PC-3 (cell line): Measurements from ENCODE around the gene OR2B3. TPM values are rescaled to one million over a fixed set of nuclear protein-coding genes. Genes with fewer than 3 reads are reported as not detected.

Source experiments
- ATAC-seq: fragments of 200-7000 bp; cut with Tn5 transposase; 2 replicates; pipeline ENCODE4 v1.9.1; 2020; ENCODE audit warnings: mild to moderate bottlenecking, moderate library complexity
- BruUV-seq: library from RNA; stranded (reverse); fragments of 400-500 nt; replicated peaks from 2 replicates; lab custom pipeline; 2021; lab: Mats Ljungman, UMichigan
- CTCF ChIA-PET: fragments of 300-600 bp; sonication (Branson Sonifier 250); formaldehyde crosslinking; loops from one replicate; lab custom pipeline; 2022; ENCODE audit warnings: antibody characterized with exemption; lab: Charles Lee
- POLR2A ChIA-PET: fragments of 300-600 bp; sonication (Branson Sonifier 250); formaldehyde crosslinking; loops from one replicate; lab custom pipeline; 2022; ENCODE audit warnings: antibody characterized with exemption; ENCODE audit not compliant: unreplicated experiment; lab: Charles Lee
- DNase-seq: peaks from one replicate; pipeline ENCODE4 v3.0.0-alpha.2; 2015
- H2AFZ ChIP-seq: fragments of 300-600 bp; sonication (generic); 2 replicates; pipeline ENCODE4 v1.6.0; 2016; ENCODE audit warnings: antibody characterized with exemption, low read length
- H3F3A ChIP-seq: fragments of 300-600 bp; sonication (generic); one replicate; pipeline ENCODE4 v1.6.0; 2017; ENCODE audit warnings: antibody characterized with exemption, low read length, control low read depth, mild to moderate bottlenecking; ENCODE audit not compliant: unreplicated experiment
- H3K27ac ChIP-seq: fragments of 300-600 bp; sonication (generic); 2 replicates; pipeline ENCODE4 v1.5.1; 2016; ENCODE audit warnings: mild to moderate bottlenecking, low read length
- H3K27me3 ChIP-seq: fragments of 300-600 bp; sonication (generic); 2 replicates; pipeline ENCODE4 v1.6.1; 2016; ENCODE audit warnings: low read length, mixed read lengths
- H3K36me3 ChIP-seq: fragments of 300-600 bp; sonication (generic); 2 replicates; pipeline ENCODE4 v1.6.1; 2016; ENCODE audit warnings: low read depth, mixed run types, low read length, mixed read lengths
- H3K4me1 ChIP-seq: fragments of 300-600 bp; sonication (generic); 2 replicates; pipeline ENCODE4 v1.5.1; 2016; ENCODE audit warnings: low read length; ENCODE audit not compliant: insufficient read depth
- H3K4me2 ChIP-seq: fragments of 300-600 bp; sonication (generic); 2 replicates; pipeline ENCODE4 v1.6.0; 2016; ENCODE audit warnings: low read length
- H3K4me3 ChIP-seq: fragments of 300-600 bp; sonication (generic); 2 replicates; pipeline ENCODE4 v1.5.1; 2016; ENCODE audit warnings: mild to moderate bottlenecking, low read length, mixed read lengths
- H3K79me2 ChIP-seq: fragments of 300-600 bp; sonication (generic); 2 replicates; pipeline ENCODE4 v1.6.1; 2017; ENCODE audit warnings: low read length, mixed read lengths
- H3K9ac ChIP-seq: fragments of 300-600 bp; sonication (generic); 2 replicates; pipeline ENCODE4 v1.6.0; 2016; ENCODE audit warnings: mild to moderate bottlenecking, low read length
- H3K9me2 ChIP-seq: fragments of 300-600 bp; sonication (generic); replicated peaks from 2 replicates; pipeline ENCODE4 v1.6.1; 2016; ENCODE audit warnings: mixed run types, low read length, mixed read lengths
- H3K9me3 ChIP-seq: fragments of 300-600 bp; sonication (generic); 2 replicates; pipeline ENCODE4 v1.6.1; 2016; ENCODE audit warnings: low read length, mixed read lengths
- H4K20me1 ChIP-seq: fragments of 300-600 bp; sonication (generic); 2 replicates; pipeline ENCODE4 v1.6.1; 2016; ENCODE audit warnings: low read length, mixed read lengths
- CTCF ChIP-seq: fragments of 300-600 bp; sonication (generic); conservative IDR thresholded peaks from 2 replicates; pipeline ENCODE4 v1.5.1; 2017; ENCODE audit warnings: antibody characterized with exemption, low read depth, mild to moderate bottlenecking, low read length
- EZH2 ChIP-seq: fragments of 300-600 bp; sonication (generic); IDR thresholded peaks from one replicate; pipeline ENCODE4 v1.6.1; 2017; ENCODE audit warnings: antibody characterized with exemption, mild to moderate bottlenecking, low read length; ENCODE audit not compliant: unreplicated experiment
- EZH2phosphoT487 ChIP-seq: fragments of 300-600 bp; sonication (generic); IDR thresholded peaks from 2 replicates; pipeline ENCODE4 v1.6.1; 2018; ENCODE audit warnings: mild to moderate bottlenecking, antibody characterized with exemption, low read length, borderline replicate concordance
- intact Hi-C: fragments of 100-400 bp; cut with micrococcal nuclease; formaldehyde crosslinking; loops from 2 replicates; pipeline ENCODE4 v1.9.0; 2023
- total RNA-seq: library from RNA; depleted of rRNA; stranded (reverse); fragments of >200 nt; gene quantifications from 2 replicates; pipeline ENCODE4 v1.2.3, GENCODE V29; 2014

Gene OR2B3
- total RNA-seq, 1 experiment from 2014 or later = not detected

- Histone ChIP-seq H3K4me2 (no peak within 1 kb of the TSS), H3K4me3 (no peak within 1 kb of the TSS), H4K20me1 (no peaks in the 10 kb centered on the region), H3K27ac (no peak within 1 kb of the TSS), H3K9ac (no peak within 1 kb of the TSS), H3K9me2 (no peaks in the 10 kb centered on the region), H3K36me3 (no peaks in the 10 kb centered on the region), H2AFZ (no peak within 1 kb of the TSS), H3K79me2 (no peaks in the 10 kb centered on the region), H3F3A (no peaks in the 10 kb centered on the region), H3K27me3 (peaks cover 22% of the 10 kb centered on the region), H3K9me3 (no peaks in the 10 kb centered on the region), H3K4me1 (no peaks in the 10 kb centered on the region)
- DNase-seq (no peak), ATAC-seq (no peak)
- BruUV-seq = no TSS peak
- CTCF ChIA-PET = no interaction called here
- intact Hi-C loops = no loop called here
- POLR2A ChIA-PET = no interaction called here
- TF ChIP-seq CTCF (no peak), EZH2 (no peak), EZH2phosphoT487 (no peak)
These were observed 20.6 kb upstream of the OR2B3 start, which contains the start of gene OR2J3 for GRCh38 chr6:29107758-29108157. Gene OR2J3, plus strand, starts transcription at chr6:29108058. Its CDS starts 3,833 bp downstream, at chr6:29111891.

GRCh38 chr6:29099190-29099589, 12.1 kb upstream of the OR2B3 start, which contains the start of gene OR2J1:
Gene OR2J1, plus strand, starts transcription at chr6:29099490. Its CDS starts 1,453 bp downstream, at chr6:29100943.
- no peak within 1 kb of the TSS for H2AFZ ChIP-seq
- TF ChIP-seq EZH2 = no peak
- TF ChIP-seq CTCF = no peak
- no peak for TF ChIP-seq EZH2phosphoT487
- no peaks in the 10 kb centered on the region for H3K9me3 ChIP-seq
- H3K79me2 ChIP-seq = no peaks in the 10 kb centered on the region
- H4K20me1 ChIP-seq = no peaks in the 10 kb centered on the region
- ChIA-PET POLR2A (no interaction called here), CTCF (no interaction called here)
- H3K9me2 ChIP-seq = no peaks in the 10 kb centered on the region
- no peak within 1 kb of the TSS for H3K9ac ChIP-seq
- H3F3A ChIP-seq = no peaks in the 10 kb centered on the region
- ATAC-seq (no peak), DNase-seq (no peak)
- peaks cover 25% of the 10 kb centered on the region; the same call in 1 of the 2 replicates for H3K27me3 ChIP-seq
- no peaks in the 10 kb centered on the region for H3K4me1 ChIP-seq
- H3K36me3 ChIP-seq = no peaks in the 10 kb centered on the region
- no peak within 1 kb of the TSS for H3K4me3 ChIP-seq
- no TSS peak for BruUV-seq
- no peak within 1 kb of the TSS for H3K4me2 ChIP-seq
- intact Hi-C loops = no loop called here
- no peak within 1 kb of the TSS for H3K27ac ChIP-seq

- ATAC-seq (no peak), DNase-seq (no peak)
- ChIA-PET POLR2A (no interaction called here), CTCF (no interaction called here)
- no peaks in the 10 kb centered on the region for H3K4me1 ChIP-seq
- no peak overlapping the region for H3K4me3 ChIP-seq
- no peaks in the 10 kb centered on the region for H3K36me3 ChIP-seq
- no peak for TF ChIP-seq CTCF
- no peak for TF ChIP-seq EZH2phosphoT487
- TF ChIP-seq EZH2 = no peak
- intact Hi-C loops = no loop called here
- no peaks in the 10 kb centered on the region for H3K9me3 ChIP-seq
- H4K20me1 ChIP-seq = no peaks in the 10 kb centered on the region
- no peaks in the 10 kb centered on the region for H3F3A ChIP-seq
- H3K79me2 ChIP-seq = no peaks in the 10 kb centered on the region
- no peak overlapping the region for H2AFZ ChIP-seq
- no peaks in the 10 kb centered on the region for H3K9me2 ChIP-seq
- H3K9ac ChIP-seq = no peak overlapping the region
- H3K4me2 ChIP-seq = no peak overlapping the region
- H3K27me3 ChIP-seq = peaks cover 20% of the 10 kb centered on the region; the same call in 1 of the 2 replicates
- no TSS peak for BruUV-seq
- H3K27ac ChIP-seq = no peak overlapping the region
These were observed 10.7 kb upstream of the OR2B3 start for GRCh38 chr6:29097803-29098202.
